Dermis blood vessel endothelial cell (primary cell): Measurements from ENCODE around the gene TUBG2. TPM values are rescaled to one million over a fixed set of nuclear protein-coding genes. Genes with fewer than 3 reads are reported as not detected.

Source experiments
- DNase-seq: peaks from one replicate; pipeline ENCODE4 v3.0.0; 2010
- total RNA-seq: library from RNA; depleted of rRNA; stranded (reverse); fragments of >200 nt; gene quantifications from 2 replicates; pipeline ENCODE4 v1.2.3, GENCODE V29; 2014

TUBG2 gene
- total RNA-seq, 1 donor from 2014 or later: 7.7 TPM

DNA sequence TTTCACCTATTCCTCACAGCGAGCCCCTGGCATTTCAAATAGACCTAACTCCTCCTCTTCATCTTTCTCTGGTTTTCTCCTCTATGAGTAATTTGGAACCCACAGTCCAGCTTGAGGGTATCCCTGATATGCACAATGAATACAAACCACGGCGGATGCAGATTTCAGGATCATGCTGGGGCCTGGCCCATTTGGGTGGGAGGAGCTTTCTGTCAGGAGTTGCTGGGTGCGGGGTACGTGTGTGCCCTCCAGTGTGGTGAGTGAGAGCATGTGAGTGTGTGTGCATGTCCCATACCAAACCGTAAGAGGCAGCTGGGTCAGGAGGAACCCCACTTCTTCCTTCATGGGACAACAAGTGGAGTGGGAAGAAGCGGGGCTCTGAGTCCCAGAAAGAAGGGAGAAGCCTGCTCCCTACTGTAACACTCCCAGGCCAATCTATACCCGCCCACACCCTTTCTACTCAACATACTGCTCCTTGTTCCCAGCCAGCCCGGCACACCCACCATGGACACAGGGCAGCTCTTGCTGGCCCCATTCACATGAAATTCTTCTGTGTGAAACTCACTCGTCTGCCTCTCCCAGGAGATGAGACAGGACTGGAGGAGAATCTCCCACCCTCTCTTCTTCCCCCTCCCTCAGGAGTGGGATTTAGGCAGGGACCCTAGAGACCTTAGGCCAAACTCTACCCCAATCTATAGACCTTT is 41.7 kb downstream of the TUBG2 start:
- no peak for DNase-seq

DNA sequence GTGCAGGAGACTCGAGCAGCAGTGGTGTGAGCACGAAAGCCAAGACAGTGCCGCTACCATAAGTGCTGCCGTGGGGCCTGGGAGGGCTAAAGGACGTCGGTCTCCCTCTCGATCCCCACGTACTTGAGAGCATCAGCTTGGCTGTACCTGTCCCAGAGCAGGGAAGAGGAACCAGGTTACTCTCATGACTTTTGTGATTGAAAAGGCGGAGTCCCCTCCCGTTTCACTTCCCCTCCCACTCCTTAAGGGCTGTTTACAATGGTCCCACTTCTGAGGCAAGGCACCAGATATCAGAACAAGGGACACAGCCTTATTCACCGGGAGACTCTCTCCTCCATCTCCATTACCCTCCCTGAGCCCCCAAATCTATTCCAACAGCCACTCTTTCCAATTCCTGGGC is 43.4 kb downstream of the TUBG2 start:
- DNase-seq: no peak

DNA sequence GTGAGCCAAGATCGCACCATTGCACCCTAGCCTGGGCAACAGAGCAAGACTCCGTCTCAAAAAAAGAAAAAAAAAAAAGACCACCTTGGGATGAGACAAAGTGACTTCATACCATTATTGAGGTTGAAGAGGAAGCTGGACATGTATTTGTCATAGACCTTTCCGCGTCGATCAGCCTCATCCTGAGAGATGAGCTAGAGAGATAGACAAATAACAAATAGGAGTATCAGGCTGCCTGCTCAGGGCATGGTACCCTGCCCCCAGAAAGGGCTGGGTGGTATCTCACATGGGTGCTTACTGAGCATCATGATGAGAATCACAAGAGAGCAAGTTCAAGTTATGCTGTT is 45.4 kb downstream of the TUBG2 start:
- no peak for DNase-seq

DNA sequence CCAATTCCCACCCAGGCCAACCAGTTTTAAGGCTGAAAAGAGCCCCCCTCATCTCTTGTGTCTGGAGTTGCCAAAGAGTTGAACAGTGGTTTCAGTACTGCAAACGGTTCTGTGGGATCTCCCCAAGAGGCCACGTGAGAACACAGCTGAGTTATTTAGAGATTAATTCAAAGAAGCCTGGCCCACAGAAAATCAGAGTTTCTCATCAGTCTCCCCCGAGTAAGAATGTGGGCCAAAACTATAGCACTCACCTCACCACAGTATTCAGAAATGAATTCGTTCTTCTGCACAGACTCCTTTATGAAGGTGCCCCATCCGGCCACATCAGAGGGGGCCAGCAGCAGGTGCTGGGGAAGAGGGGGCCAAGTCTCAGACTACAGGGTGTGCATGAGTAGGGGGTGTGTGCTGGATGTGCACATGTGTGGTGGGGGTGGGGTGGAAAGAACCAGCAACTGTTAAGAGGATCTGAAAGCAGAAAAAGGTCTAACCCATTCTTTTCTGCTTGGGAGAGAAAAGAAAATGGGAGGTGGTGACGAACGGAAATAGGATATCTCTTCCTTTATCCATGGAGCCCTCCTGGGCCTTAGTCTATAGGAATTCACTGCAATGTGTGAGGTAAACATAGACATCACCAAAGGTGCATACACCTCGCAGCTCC is 45.9 kb downstream of the TUBG2 start:
- no peak for DNase-seq

DNA sequence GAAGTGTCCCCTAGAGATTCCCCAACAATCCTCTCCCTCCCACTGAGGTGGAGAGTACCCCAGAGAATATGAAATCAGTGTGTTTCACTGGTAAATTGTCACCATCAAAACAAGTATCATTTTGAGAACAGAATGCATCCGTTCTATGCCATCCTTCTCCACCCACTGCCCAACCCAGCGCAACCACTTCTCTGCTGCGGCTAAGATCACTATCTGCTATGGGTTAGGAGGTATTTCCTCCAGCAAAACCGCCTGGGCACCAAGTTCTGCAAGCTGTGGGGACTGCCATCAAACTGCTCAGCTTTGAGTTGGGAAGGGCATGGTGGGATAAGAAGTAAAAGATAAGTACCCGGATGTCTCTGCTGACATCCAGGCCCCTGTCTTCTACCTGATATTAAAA is 47.6 kb downstream of the TUBG2 start:
- no peak for DNase-seq

DNA sequence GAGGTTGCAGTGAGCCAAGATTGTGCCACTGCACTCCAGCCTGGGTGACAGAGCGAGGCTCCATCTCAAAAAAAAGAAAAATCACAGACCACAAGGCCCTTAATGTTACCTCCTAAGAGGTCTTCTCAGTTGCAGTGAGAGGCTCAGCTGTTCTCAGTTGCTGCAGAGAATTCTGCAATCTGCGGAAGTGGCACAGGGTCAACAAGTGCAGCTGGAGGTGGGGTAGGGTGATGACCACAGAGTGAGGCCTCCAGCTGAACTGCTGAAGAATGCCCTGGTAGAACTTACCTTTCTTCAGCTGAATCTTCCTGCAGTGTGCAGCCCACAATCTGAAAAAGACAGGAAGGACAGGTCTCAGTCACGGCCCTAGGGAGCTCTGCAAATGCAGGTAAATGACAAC is 49.5 kb downstream of the TUBG2 start:
- DNase-seq: no peak

DNA sequence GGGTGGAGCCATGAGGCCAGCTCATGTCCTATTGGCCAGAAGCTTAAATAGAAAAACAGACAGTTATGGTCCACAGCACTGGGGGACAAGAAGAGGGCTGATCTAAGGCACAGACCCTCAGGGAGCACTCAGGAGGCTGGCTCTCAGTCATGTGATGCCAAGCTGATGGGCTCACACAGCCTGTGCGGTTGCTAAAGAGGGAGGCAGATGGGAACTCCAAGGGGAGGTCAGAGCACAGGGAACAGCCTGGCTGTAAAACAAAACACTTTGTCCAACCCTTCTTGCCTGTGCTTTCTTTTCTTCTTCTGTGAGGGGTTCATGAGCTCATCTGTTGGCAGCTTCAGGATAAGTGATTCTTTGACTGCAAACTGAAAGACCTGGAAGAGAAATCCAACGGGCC is 50.5 kb downstream of the TUBG2 start:
- DNase-seq: no peak

Other genes starting within 250 kb of the TUBG2 start
- gene CAVIN1, start 236.0 kb upstream of the TUBG2 start, total RNA-seq: 768 and 840 TPM in 2 replicates
- 27.9 and 42.9 TPM in 2 replicates for gene ATP6V0A1, start 200.4 kb upstream of the TUBG2 start, total RNA-seq
- gene NAGLU, start 123.0 kb upstream of the TUBG2 start, total RNA-seq: 44.9 and 53.3 TPM in 2 replicates
- 0.23 and 0.34 TPM in 2 replicates for gene HSD17B1, start 106.4 kb upstream of the TUBG2 start, total RNA-seq
- 9.5 and 33.9 TPM in 2 replicates for gene COASY, start 97.1 kb upstream of the TUBG2 start, total RNA-seq
- gene MLX, start 92.2 kb upstream of the TUBG2 start, total RNA-seq: 33.0 and 34.5 TPM in 2 replicates
- gene PSMC3IP, start 81.6 kb upstream of the TUBG2 start, total RNA-seq: 4.9 and 5.5 TPM in 2 replicates
- gene RETREG3, start 49.9 kb upstream of the TUBG2 start, total RNA-seq: 63.8 and 72.5 TPM in 2 replicates
- gene TUBG1, start 49.6 kb upstream of the TUBG2 start, total RNA-seq: 27.6 and 62.5 TPM in 2 replicates
- 12.9 and 20.0 TPM in 2 replicates for gene PLEKHH3, start 17.7 kb downstream of the TUBG2 start, total RNA-seq
- gene CCR10, start 22.6 kb downstream of the TUBG2 start, total RNA-seq: 5.1 and 7.9 TPM in 2 replicates
- gene CNTNAP1, start 23.2 kb downstream of the TUBG2 start, total RNA-seq: 12.3 and 41.2 TPM in 2 replicates
- 12.9 and 18.2 TPM in 2 replicates for gene EZH1, start 85.8 kb downstream of the TUBG2 start, total RNA-seq
- gene RAMP2, start 101.9 kb downstream of the TUBG2 start, total RNA-seq: 9.7 and 13.1 TPM in 2 replicates
- gene VPS25, start 114.2 kb downstream of the TUBG2 start, total RNA-seq: 46.5 and 53.4 TPM in 2 replicates
- 3.4 TPM in 2 replicates for gene WNK4, start 121.3 kb downstream of the TUBG2 start, total RNA-seq
- 52.5 and 75.7 TPM in 2 replicates for gene COA3, start 139.4 kb downstream of the TUBG2 start, total RNA-seq
- gene CNTD1, start 139.6 kb downstream of the TUBG2 start, total RNA-seq: 0.34 TPM in 1 of 2 replicates, not detected in the other
- gene BECN1, start 165.0 kb downstream of the TUBG2 start, total RNA-seq: 133 and 168 TPM in 2 replicates
- gene PSME3, start 174.1 kb downstream of the TUBG2 start, total RNA-seq: 77.6 and 128 TPM in 2 replicates
- 0.42 and 0.85 TPM in 2 replicates for gene AOC2, start 185.3 kb downstream of the TUBG2 start, total RNA-seq
- 0.17 and 0.51 TPM in 2 replicates for gene AOC3, start 191.9 kb downstream of the TUBG2 start, total RNA-seq
- gene G6PC1, start 241.5 kb downstream of the TUBG2 start, total RNA-seq: not detected in 2 replicates